Hepatocyte (in vitro differentiated cells): Measurements from ENCODE around the gene SUPT4H1.

Source experiments
- CTCF ChIP-seq: fragments of 200-600 bp; sonication (generic); IDR thresholded peaks from 2 replicates; pipeline ENCODE4 v1.5.1; 2016; ENCODE audit warnings: antibody characterized with exemption, mild to moderate bottlenecking; ENCODE audit not compliant: poor library complexity
- EZH2 ChIP-seq: fragments of 200-600 bp; sonication (generic); IDR thresholded peaks from 2 replicates; pipeline ENCODE4 v1.6.1; 2016; ENCODE audit warnings: antibody characterized with exemption, mild to moderate bottlenecking, borderline replicate concordance

- TF ChIP-seq CTCF, result no peak
- no peak for TF ChIP-seq EZH2
These were observed 28.5 kb upstream of the SUPT4H1 start for GRCh38 chr17:58380207-58381123.
